Neural crest cell (in vitro differentiated cells): ENCODE measurements around the gene C1QTNF12. TPM values are rescaled to one million over a fixed set of nuclear protein-coding genes. Genes with fewer than 3 reads are reported as not detected.

Source experiments
- DNase-seq: peaks from one replicate; pipeline ENCODE4 v3.0.0; 2021; ENCODE audit warnings: low read depth, mixed read lengths, low spot score
- H3K27ac Mint-ChIP-seq: one replicate; pipeline ENCODE4 v1.8.0; 2021; ENCODE audit warnings: mild to moderate bottlenecking, mixed read lengths; ENCODE audit not compliant: unreplicated experiment
- H3K27me3 Mint-ChIP-seq: 2 replicates; pipeline ENCODE4 v1.8.0; 2021; ENCODE audit warnings: low read depth, mild to moderate bottlenecking, mixed read lengths
- H3K36me3 Mint-ChIP-seq: 2 replicates; pipeline ENCODE4 v1.8.0; 2021; ENCODE audit warnings: low read depth, mild to moderate bottlenecking, mixed read lengths
- H3K4me1 Mint-ChIP-seq: 2 replicates; pipeline ENCODE4 v1.8.0; 2021; ENCODE audit warnings: mixed read lengths
- H3K4me3 Mint-ChIP-seq: one replicate; pipeline ENCODE4 v1.8.0; 2021; ENCODE audit warnings: mild to moderate bottlenecking, mixed read lengths
- H3K9me3 Mint-ChIP-seq: 2 replicates; pipeline ENCODE4 v1.8.0; 2021; ENCODE audit warnings: mixed read lengths
- CTCF ChIP-seq: fragments of 200-600 bp; sonication (generic); conservative IDR thresholded peaks from 2 replicates; pipeline ENCODE4 v1.5.0; 2021; ENCODE audit warnings: antibody characterized with exemption, mild to moderate bottlenecking
- total RNA-seq: library from RNA; stranded (reverse); gene quantifications from 2 replicates; pipeline ENCODE4 v1.2.1, GENCODE V29; 2021

Gene C1QTNF12
- total RNA-seq, 1 donor from 2014 or later, result 0.79 TPM

- peaks cover 30% of the 10 kb centered on the region for H3K4me1 Mint-ChIP-seq
- peak overlapping the region; percentile 69 for H3K27ac Mint-ChIP-seq
- H3K36me3 Mint-ChIP-seq, result peaks cover 16% of the 10 kb centered on the region
- H3K4me3 Mint-ChIP-seq, result peak overlapping the region; percentile 98
- peaks cover 2% of the 10 kb centered on the region for H3K9me3 Mint-ChIP-seq
- H3K27me3 Mint-ChIP-seq, result no peaks in the 10 kb centered on the region
- TF ChIP-seq CTCF, result no peak
- DNase-seq, result no peak
Measured at GRCh38 chr1:1230656-1231399, 15.7 kb downstream of the C1QTNF12 start.

GRCh38 chr1:1229770-1230169 lies 16.8 kb downstream of the C1QTNF12 start:
- Mint-ChIP-seq H3K27me3 (no peaks in the 10 kb centered on the region), H3K27ac (no peak overlapping the region), H3K36me3 (peaks cover 16% of the 10 kb centered on the region), H3K4me1 (peaks cover 30% of the 10 kb centered on the region), H3K4me3 (peak overlapping the region; percentile 65), H3K9me3 (peaks cover 2% of the 10 kb centered on the region)
- DNase-seq, result no peak
- TF ChIP-seq CTCF, result no peak

- Mint-ChIP-seq H3K27ac (no peak overlapping the region), H3K9me3 (peaks cover 2% of the 10 kb centered on the region), H3K27me3 (no peaks in the 10 kb centered on the region), H3K36me3 (peaks cover 10% of the 10 kb centered on the region), H3K4me3 (no peak overlapping the region), H3K4me1 (peaks cover 20% of the 10 kb centered on the region)
- TF ChIP-seq CTCF, result no peak
- DNase-seq, result no peak
Measured at GRCh38 chr1:1228596-1229321, 17.8 kb downstream of the C1QTNF12 start.

- H3K27me3 Mint-ChIP-seq, result no peaks in the 10 kb centered on the region
- no peak overlapping the region for H3K4me3 Mint-ChIP-seq
- no peak overlapping the region for H3K27ac Mint-ChIP-seq
- no peaks in the 10 kb centered on the region for H3K9me3 Mint-ChIP-seq
- no peak for DNase-seq
- H3K36me3 Mint-ChIP-seq, result peaks cover 6% of the 10 kb centered on the region
- peaks cover 15% of the 10 kb centered on the region for H3K4me1 Mint-ChIP-seq
- TF ChIP-seq CTCF, result no peak
Measured at GRCh38 chr1:1228187-1228586, 18.3 kb downstream of the C1QTNF12 start.

GRCh38 chr1:1227386-1227785 lies 19.1 kb downstream of the C1QTNF12 start:
- no peak overlapping the region for H3K4me3 Mint-ChIP-seq
- H3K4me1 Mint-ChIP-seq, result peaks cover 15% of the 10 kb centered on the region
- no peaks in the 10 kb centered on the region for H3K9me3 Mint-ChIP-seq
- no peak overlapping the region for H3K27ac Mint-ChIP-seq
- DNase-seq, result no peak
- H3K36me3 Mint-ChIP-seq, result peaks cover 12% of the 10 kb centered on the region
- no peaks in the 10 kb centered on the region for H3K27me3 Mint-ChIP-seq
- TF ChIP-seq CTCF, result no peak
